Measurements from ENCODE around the gene ATL1. TPM values are rescaled to one million over a fixed set of nuclear protein-coding genes. Genes with fewer than 3 reads are reported as not detected.
A peak's percentile ranks its signal among the peaks of the same experiment; 100 is the strongest.

The ATL1 gene
- total RNA-seq, 1 experiment from 2014 or later = 3.1 TPM

DNA sequence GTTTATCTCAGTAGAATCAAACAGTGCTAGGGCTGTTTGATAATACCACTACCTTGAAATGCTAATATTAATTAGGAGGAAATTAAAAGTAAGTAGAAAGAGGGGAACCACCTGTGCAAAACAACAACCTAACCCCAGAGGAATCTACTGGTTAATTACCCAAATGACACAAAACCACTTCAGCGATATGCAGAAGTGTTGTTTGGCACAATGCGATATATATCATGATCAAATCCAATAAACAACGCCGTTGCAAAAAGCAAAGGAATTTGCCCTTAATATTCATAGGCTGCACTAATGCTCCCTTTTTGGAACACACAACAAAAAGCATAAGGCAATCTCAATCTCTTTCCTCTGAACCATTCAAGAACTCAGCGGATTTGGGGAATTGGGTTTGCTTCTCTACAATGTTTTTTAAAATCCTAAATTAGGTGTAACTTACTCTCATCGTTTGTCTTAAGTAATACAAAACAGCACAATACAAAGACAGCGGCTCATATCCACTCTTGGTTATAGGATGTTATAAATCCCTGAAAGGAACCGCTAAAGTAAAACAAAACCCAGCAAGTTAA is 29.1 kb upstream of the ATL1 start:
- Mint-ChIP-seq H3K27ac (ENCODE audit: unreplicated experiment) (peak overlapping the region; percentile 31), H3K9me3 (ENCODE audit: low read depth, unreplicated experiment) (no peaks in the 10 kb centered on the region), H3K27me3 (ENCODE audit: unreplicated experiment) (no peaks in the 10 kb centered on the region), H3K4me1 (ENCODE audit: low read depth, unreplicated experiment) (peaks cover 39% of the 10 kb centered on the region), H3K36me3 (ENCODE audit: insufficient read depth, unreplicated experiment) (peaks cover 33% of the 10 kb centered on the region), H3K4me3 (ENCODE audit: low read depth, unreplicated experiment) (peak overlapping the region; percentile 67)
- no TSS peak for BruUV-seq (replicated peaks)
- TF ChIP-seq, protein P1, sequence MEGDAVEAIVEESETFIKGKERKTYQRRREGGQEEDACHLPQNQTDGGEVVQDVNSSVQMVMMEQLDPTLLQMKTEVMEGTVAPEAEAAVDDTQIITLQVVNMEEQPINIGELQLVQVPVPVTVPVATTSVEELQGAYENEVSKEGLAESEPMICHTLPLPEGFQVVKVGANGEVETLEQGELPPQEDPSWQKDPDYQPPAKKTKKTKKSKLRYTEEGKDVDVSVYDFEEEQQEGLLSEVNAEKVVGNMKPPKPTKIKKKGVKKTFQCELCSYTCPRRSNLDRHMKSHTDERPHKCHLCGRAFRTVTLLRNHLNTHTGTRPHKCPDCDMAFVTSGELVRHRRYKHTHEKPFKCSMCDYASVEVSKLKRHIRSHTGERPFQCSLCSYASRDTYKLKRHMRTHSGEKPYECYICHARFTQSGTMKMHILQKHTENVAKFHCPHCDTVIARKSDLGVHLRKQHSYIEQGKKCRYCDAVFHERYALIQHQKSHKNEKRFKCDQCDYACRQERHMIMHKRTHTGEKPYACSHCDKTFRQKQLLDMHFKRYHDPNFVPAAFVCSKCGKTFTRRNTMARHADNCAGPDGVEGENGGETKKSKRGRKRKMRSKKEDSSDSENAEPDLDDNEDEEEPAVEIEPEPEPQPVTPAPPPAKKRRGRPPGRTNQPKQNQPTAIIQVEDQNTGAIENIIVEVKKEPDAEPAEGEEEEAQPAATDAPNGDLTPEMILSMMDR (IDR thresholded peaks at IDR 0.05; ENCODE audit: unreplicated experiment) = no peak
- no peak for DNase-seq
- intact Hi-C loops (cut with micrococcal nuclease; ENCODE audit: unreplicated experiment) = loop anchor here (5.0 to 10.0 kb wide), 4 partner anchors 89 to 666 kb away; partner anchors contain the start of genes CDKL1 and VCPKMT
- CTCF ChIA-PET = interaction anchor here (1.3 kb wide), 1 partner anchor 10 kb away, joined by 3 read pairs; no protein-coding TSS in a partner anchor

DNA sequence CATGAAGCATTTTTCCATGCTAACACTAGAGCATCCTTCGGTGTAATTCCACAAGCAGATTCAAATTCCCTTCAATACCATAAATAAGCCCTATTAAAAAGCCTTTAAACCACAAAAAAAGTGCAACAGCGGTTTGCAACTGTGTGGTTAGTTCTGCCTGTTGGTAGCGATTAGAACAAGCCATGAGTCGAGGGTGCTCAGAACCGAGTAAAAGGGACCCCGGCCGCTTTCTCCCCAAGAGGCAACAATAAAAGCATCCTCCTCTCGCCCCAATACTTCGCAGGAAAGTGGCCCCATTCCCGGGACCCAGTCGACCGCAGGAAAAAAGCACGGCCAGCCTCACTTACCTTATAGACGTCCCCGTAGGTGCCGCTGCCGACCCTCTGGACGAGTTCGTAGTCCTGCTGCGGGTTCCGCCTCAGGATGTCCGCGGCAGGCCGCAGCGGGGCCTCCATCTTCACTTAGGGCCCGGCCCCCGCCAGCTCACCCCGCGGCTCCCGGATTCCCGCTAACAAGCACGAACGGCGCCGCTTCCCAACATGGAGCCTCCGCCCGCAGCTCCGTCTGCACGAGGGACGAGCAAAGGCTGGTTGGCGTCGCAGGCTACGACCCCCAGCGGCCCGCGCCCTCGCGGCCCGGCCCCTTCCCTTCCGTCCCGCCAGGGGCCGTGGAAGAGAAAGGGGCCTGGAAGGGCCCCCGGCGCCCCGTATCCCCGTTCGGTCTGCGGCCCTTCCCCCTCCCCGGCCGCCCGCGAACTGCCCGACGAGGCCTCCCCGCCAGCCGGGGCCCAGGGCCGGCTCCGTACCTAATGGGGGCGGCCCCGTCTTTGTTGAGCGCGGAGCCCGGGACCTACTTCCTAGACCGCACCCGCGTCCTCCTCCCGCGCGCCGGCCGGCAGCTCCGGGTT is 28.1 kb upstream of the ATL1 start:
- DNase-seq = peak; percentile 31
- no peaks in the 10 kb centered on the region for H3K27me3 Mint-ChIP-seq (ENCODE audit: unreplicated experiment)
- peaks cover 3% of the 10 kb centered on the region for H3K9me3 Mint-ChIP-seq (ENCODE audit: low read depth, unreplicated experiment)
- peak overlapping the region; percentile 31 for H3K27ac Mint-ChIP-seq (ENCODE audit: unreplicated experiment)
- CTCF ChIA-PET = interaction anchor here (0.7 to 1.4 kb wide), 3 partner anchors 9 to 214 kb away, joined by 3 to 9 read pairs (median 3); no protein-coding TSS in a partner anchor
- H3K4me3 Mint-ChIP-seq (ENCODE audit: low read depth, unreplicated experiment) = peak overlapping the region; percentile 67
- intact Hi-C loops (cut with micrococcal nuclease; ENCODE audit: unreplicated experiment) = loop anchor here (1.0 to 10.0 kb wide), 5 partner anchors 90 to 667 kb away; partner anchors contain the start of genes CDKL1 and VCPKMT
- BruUV-seq (replicated peaks) = no TSS peak
- peaks cover 32% of the 10 kb centered on the region for H3K4me1 Mint-ChIP-seq (ENCODE audit: low read depth, unreplicated experiment)
- TF ChIP-seq, protein P1 (IDR thresholded peaks at IDR 0.05; ENCODE audit: unreplicated experiment) = no peak
- H3K36me3 Mint-ChIP-seq (ENCODE audit: insufficient read depth, unreplicated experiment) = peaks cover 33% of the 10 kb centered on the region

DNA sequence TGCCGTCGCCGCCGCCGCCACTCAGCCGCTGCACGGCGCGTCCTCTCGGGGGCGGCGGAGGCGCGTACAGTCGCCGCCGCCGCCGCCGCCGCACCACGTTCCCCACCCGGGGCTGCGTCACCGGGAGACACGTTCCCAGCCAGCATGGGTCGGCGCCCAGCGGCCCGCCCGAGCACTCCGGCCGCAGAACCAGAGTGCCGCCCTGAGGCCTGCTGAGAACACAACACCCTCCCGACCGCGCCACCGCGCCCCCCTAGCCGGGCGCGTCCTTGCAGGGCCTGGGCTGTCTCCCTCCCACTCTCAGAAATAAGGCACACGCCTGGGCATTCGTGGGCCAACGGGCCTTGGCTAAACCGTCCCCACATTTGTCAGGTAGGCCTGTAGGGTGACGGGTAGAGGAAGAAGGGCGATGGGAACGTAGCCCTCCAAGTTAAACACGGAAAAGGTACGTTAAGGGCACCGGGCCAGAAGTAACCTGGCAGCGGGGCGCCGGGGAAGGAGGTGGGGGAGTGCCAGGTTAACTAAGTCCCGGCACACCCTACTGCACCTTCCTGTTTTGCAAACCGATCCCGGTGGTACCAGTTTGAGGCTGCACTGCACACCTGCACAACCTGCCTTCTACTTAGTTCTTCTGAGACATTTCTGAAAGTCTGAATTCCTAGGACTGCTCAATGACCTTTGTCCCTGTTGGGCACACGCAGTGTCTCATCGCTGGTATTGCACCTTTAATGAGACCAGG is 27.3 kb upstream of the ATL1 start, which contains the start of gene MAP4K5:
MAP4K5 (minus strand) TSS at position 68 of the 739 bp plus-strand sequence. CDS start 520 bp downstream, outside the sequence.
- peak; percentile 94 for DNase-seq
- CTCF ChIA-PET = interaction anchor here (1.4 kb wide), 1 partner anchor 212 kb away, joined by 9 read pairs; no protein-coding TSS in a partner anchor
- TF ChIP-seq, protein P1 (IDR thresholded peaks at IDR 0.05; ENCODE audit: unreplicated experiment) = peak; percentile 87
- Mint-ChIP-seq H3K27ac (ENCODE audit: unreplicated experiment) (peak within 1 kb of the TSS; percentile 70), H3K36me3 (ENCODE audit: insufficient read depth, unreplicated experiment) (peaks cover 33% of the 10 kb centered on the region), H3K4me3 (ENCODE audit: low read depth, unreplicated experiment) (peak within 1 kb of the TSS; percentile 67), H3K9me3 (ENCODE audit: low read depth, unreplicated experiment) (peaks cover 3% of the 10 kb centered on the region), H3K27me3 (ENCODE audit: unreplicated experiment) (no peaks in the 10 kb centered on the region), H3K4me1 (ENCODE audit: low read depth, unreplicated experiment) (peaks cover 31% of the 10 kb centered on the region)
- BruUV-seq (replicated peaks) = no TSS peak
- intact Hi-C loops (cut with micrococcal nuclease; ENCODE audit: unreplicated experiment) = loop anchor here (1.0 to 10.0 kb wide), 6 partner anchors 90 to 668 kb away; partner anchors contain the start of genes CDKL1 and VCPKMT

DNA sequence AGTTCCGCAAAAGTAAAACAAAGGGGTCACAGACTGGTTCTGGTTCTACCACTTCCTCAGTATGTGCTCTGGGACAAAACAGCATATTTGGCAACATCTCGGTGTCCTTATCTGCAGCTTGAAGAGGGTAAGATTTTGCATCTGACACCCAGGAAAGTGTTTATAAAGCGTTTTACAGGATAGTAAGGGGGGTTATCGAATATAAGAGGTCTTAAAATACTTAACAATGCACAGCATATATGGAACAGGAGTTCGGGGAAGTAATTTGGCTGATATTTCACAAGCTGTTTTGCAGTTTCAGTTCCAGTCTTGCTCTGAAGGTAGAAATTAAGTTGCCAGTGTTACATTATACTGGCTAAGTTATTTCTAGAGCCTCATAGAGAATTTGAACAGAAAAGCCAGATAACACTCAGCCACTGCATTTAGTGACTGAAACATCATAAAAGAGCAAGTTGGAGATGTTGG is 26.7 kb upstream of the ATL1 start:
- H3K9me3 Mint-ChIP-seq (ENCODE audit: low read depth, unreplicated experiment) = peaks cover 3% of the 10 kb centered on the region
- no peak for DNase-seq
- intact Hi-C loops (cut with micrococcal nuclease; ENCODE audit: unreplicated experiment) = loop anchor here (1.0 to 10.0 kb wide), 5 partner anchors 91 to 668 kb away; partner anchors contain the start of genes CDKL1 and VCPKMT
- no peaks in the 10 kb centered on the region for H3K27me3 Mint-ChIP-seq (ENCODE audit: unreplicated experiment)
- peaks cover 33% of the 10 kb centered on the region for H3K36me3 Mint-ChIP-seq (ENCODE audit: insufficient read depth, unreplicated experiment)
- CTCF ChIA-PET = no interaction called here
- peaks cover 25% of the 10 kb centered on the region for H3K4me1 Mint-ChIP-seq (ENCODE audit: low read depth, unreplicated experiment)
- TSS peak; percentile 60 for BruUV-seq (replicated peaks)
- TF ChIP-seq, protein P1 (IDR thresholded peaks at IDR 0.05; ENCODE audit: unreplicated experiment) = no peak
- H3K4me3 Mint-ChIP-seq (ENCODE audit: low read depth, unreplicated experiment) = peak overlapping the region; percentile 67
- peak overlapping the region; percentile 70 for H3K27ac Mint-ChIP-seq (ENCODE audit: unreplicated experiment)
